Measurements from ENCODE around the gene TKTL2. TPM values are rescaled to one million over a fixed set of nuclear protein-coding genes. Genes with fewer than 3 reads are reported as not detected.
A peak's percentile ranks its signal among the peaks of the same experiment; 100 is the strongest.

TKTL2 gene
- total RNA-seq = not detected

- H3K27me3 Mint-ChIP-seq (ENCODE audit: low read depth) = no peaks in the 10 kb centered on the region
- H3K4me3 Mint-ChIP-seq = no peak within 1 kb of the TSS
- DNase-seq (no peak), ATAC-seq (no peak)
- no peaks in the 10 kb centered on the region for H3K4me1 Mint-ChIP-seq (ENCODE audit: low read depth)
- H3K9me3 Mint-ChIP-seq = no peaks in the 10 kb centered on the region
- no peaks in the 10 kb centered on the region for H3K36me3 Mint-ChIP-seq (ENCODE audit: insufficient read depth)
These were observed at the start of gene TKTL2 for GRCh38 chr4:163473576-163473975. Gene TKTL2, minus strand, starts transcription at chr4:163473754. Its CDS starts 20 bp downstream, at chr4:163473734.

DNA sequence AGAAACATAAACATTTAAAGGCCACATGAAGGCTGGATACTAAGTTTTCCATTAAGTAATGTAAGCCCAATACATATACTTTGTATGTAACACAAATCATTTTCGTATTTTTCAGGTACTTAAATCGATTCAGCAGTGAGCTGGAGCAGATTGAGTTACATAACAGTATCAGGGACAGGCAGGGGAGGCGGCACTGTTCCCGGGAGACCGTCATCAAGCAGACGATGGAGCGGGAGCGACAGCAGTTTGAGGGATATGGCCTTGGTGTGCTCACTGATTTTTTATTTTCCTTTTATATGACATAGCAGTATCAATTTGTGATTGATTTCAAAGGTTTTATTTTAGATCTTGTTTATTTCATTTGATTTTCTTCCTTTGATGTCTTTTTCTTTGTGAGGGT lies 41.6 kb upstream of the TKTL2 start:
- no peaks in the 10 kb centered on the region for H3K4me1 Mint-ChIP-seq (ENCODE audit: low read depth)
- no peaks in the 10 kb centered on the region for H3K9me3 Mint-ChIP-seq
- peaks cover 66% of the 10 kb centered on the region for H3K36me3 Mint-ChIP-seq (ENCODE audit: insufficient read depth)
- ATAC-seq (no peak), DNase-seq (no peak)
- no peaks in the 10 kb centered on the region for H3K27me3 Mint-ChIP-seq (ENCODE audit: low read depth)
- H3K4me3 Mint-ChIP-seq = no peak overlapping the region

DNA sequence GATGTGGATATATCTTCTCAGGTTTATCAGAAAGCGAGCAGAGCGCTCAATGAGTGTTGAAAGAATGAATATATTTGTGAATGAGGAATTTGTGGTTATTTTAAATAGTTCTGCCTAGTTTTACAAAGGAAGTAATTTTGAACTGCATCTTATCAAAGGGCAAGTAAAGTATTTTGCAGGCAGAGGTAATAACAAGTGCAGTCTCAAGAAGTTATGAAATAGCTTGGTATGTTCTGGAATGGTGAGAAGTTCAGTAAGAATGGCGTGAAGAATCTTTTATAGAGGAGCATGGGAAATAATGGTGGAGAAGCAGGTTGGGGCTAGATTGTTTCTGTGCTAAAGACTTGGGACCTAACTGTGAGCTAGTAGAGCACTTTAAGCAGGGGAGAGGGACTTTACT lies 31.8 kb upstream of the TKTL2 start:
- DNase-seq (no peak), ATAC-seq (no peak)
- Mint-ChIP-seq H3K27me3 (ENCODE audit: low read depth) (no peaks in the 10 kb centered on the region), H3K4me3 (no peak overlapping the region), H3K4me1 (ENCODE audit: low read depth) (peaks cover 36% of the 10 kb centered on the region), H3K36me3 (ENCODE audit: insufficient read depth) (peaks cover 18% of the 10 kb centered on the region), H3K9me3 (no peaks in the 10 kb centered on the region)

GRCh38 chr4:163500586-163500985 lies 27.0 kb upstream of the TKTL2 start:
- ATAC-seq = no peak
- no peak overlapping the region for H3K4me3 Mint-ChIP-seq

GRCh38 chr4:163495900-163496299 lies 22.3 kb upstream of the TKTL2 start:
- DNase-seq (no peak), ATAC-seq (no peak)
- H3K27me3 Mint-ChIP-seq (ENCODE audit: low read depth) = no peaks in the 10 kb centered on the region

More at GRCh38 chr4:163500586-163500985, 27.0 kb upstream of the TKTL2 start:
- H3K4me1 Mint-ChIP-seq (ENCODE audit: low read depth) = peaks cover 53% of the 10 kb centered on the region
- H3K27me3 Mint-ChIP-seq (ENCODE audit: low read depth) = no peaks in the 10 kb centered on the region
- H3K36me3 Mint-ChIP-seq (ENCODE audit: insufficient read depth) = peaks cover 21% of the 10 kb centered on the region
- DNase-seq = no peak
- H3K9me3 Mint-ChIP-seq = no peaks in the 10 kb centered on the region

DNA sequence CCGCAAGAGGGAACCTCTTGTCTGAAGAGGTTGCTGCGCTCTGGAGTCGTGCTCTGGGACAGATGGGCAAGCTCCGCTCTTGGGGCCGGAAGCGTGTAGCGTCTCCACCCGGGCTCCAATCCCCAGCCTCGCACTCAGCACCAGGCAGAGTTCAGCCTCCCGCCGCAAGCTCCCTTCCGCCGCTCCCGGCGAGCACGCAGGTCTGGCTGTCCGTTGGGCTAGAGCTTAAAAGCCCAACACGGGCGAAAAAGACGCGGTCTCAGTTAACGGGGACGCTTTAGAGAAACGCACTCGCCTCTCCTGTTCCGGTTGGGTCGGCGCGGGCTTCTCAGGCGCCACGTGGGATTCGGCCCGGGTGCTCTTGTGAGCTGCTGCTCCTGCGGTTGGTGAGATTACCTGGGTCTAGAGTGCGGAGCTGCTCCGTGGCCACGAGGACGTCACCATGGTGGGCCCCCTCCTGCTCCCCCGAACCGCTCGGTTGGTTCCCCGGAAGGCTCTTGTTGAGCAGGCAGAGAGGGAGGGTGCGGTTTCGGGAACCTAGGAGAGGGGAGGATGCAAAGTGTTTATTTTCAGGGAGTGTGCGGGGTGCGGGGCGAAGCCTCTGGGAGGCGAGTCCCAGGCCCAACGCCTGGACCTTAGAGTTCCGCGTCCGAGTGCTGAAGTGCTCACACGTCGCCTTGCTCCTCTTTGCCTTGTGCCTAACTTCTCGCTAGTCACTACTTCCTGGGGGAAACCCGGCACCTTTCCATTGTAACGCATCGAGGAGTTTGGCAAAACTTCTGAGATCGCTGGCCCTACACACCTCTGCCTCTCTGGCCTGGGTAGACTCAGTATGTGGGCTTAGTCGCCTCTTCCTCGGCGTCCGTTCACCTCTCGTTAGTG lies 21.0 kb upstream of the TKTL2 start, which contains the start of gene TMA16:
Gene TMA16, plus strand, starts transcription at position 331 of the 882 bp plus-strand sequence. Its CDS starts 112 bp downstream, at position 443.
- Mint-ChIP-seq H3K9me3 (no peaks in the 10 kb centered on the region), H3K27me3 (ENCODE audit: low read depth) (no peaks in the 10 kb centered on the region), H3K36me3 (ENCODE audit: insufficient read depth) (peaks cover 13% of the 10 kb centered on the region), H3K4me1 (ENCODE audit: low read depth) (peaks cover 31% of the 10 kb centered on the region), H3K4me3 (peak within 1 kb of the TSS; percentile 95)
- DNase-seq = peak; percentile 71
- peak; percentile 93 to 94 for ATAC-seq

More at GRCh38 chr4:163495900-163496299, 22.3 kb upstream of the TKTL2 start:
- Mint-ChIP-seq H3K4me1 (ENCODE audit: low read depth) (peaks cover 36% of the 10 kb centered on the region), H3K9me3 (no peaks in the 10 kb centered on the region), H3K36me3 (ENCODE audit: insufficient read depth) (peaks cover 13% of the 10 kb centered on the region), H3K4me3 (peak overlapping the region; percentile 94)

DNA sequence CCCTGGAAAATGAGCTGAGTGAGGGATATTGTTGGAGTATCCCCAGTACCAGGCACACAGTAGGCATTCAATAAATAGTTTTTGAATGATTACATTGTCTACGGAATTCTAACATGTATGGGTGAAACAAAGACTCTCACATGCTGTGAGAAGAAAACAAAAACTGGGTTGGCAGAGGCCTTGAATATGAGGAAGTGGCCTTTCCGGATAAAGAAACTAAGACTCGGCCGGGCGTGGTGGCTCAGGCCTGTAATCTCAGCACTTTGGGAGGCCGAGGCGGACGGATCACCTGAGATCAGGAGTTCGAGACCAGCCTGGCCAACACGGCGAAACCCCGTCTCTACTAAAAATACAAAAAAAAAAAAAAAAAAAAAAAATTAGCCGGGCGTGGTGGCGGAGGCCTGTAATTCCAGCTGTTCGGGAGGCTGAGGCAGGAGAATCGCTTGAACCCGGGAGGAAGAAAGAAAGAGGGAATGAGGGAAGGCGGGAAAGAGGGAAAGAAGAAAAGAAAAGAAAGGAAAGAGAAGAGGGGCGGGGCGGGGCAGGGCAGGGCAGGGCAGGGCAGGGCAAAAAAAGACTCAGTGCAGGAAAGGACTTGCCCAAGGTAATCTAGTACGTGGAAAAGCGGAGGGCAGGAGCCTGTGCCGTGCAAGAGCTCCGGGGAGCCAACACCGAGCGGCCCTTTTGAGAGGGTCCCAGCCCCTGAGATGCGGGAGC lies 20.2 kb upstream of the TKTL2 start:
- Mint-ChIP-seq H3K4me1 (ENCODE audit: low read depth) (peaks cover 31% of the 10 kb centered on the region), H3K36me3 (ENCODE audit: insufficient read depth) (peaks cover 13% of the 10 kb centered on the region), H3K9me3 (no peaks in the 10 kb centered on the region), H3K27me3 (ENCODE audit: low read depth) (no peaks in the 10 kb centered on the region), H3K4me3 (peak overlapping the region; percentile 95)
- ATAC-seq = peak; percentile 31 to 35
- DNase-seq = no peak

DNA sequence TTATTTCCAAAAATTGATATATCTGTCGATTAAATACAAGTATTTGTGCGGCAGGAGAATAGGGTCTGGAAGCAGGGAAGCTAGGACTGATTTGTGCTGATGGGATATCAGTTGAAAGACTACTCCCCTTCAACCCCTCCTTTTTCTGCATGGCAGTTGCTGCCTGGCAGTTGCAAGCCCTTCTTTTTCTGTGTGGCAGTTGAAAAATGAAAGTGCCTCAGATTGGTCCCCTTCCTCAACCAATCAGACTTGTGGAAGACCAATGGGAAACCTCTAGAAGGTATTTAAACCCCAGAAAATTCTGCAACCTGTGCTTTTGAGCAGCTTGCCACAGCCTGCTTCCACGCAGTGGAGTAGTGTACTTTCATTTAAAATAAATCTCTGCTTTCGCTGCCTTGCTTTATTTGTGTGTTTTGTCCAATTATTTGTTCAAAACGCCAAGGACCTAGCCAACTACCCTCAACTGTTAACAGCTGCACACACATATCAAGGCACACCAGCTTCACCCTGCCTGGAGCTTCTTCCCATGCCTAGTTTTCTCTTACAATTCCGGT lies 19.5 kb upstream of the TKTL2 start:
- Mint-ChIP-seq H3K9me3 (no peaks in the 10 kb centered on the region), H3K4me1 (ENCODE audit: low read depth) (peaks cover 32% of the 10 kb centered on the region), H3K4me3 (peak overlapping the region; percentile 95), H3K27me3 (ENCODE audit: low read depth) (peaks cover 5% of the 10 kb centered on the region), H3K36me3 (ENCODE audit: insufficient read depth) (peaks cover 13% of the 10 kb centered on the region)
- ATAC-seq (no peak), DNase-seq (no peak)

DNA sequence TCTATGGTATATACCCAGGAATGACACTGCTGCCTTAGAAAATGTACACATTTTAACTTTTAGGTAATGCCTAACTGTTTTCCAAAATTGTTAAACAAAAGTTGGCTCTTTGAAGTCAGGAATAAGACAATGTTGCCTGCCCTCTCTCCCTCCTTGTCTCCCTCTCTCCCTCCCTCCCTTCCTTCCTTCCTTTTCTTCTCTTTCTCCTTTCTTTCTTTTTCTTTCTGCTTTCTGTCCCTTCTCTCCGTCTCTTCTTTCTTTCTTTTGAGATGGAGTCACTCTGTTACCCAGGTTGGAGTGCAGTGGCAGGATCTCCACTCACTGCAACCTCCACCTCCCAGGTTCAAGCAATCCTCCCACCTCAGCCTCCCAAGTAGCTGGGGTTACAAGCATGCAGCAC lies 16.4 kb upstream of the TKTL2 start:
- Mint-ChIP-seq H3K4me3 (no peak overlapping the region), H3K36me3 (ENCODE audit: insufficient read depth) (no peaks in the 10 kb centered on the region), H3K27me3 (ENCODE audit: low read depth) (peaks cover 6% of the 10 kb centered on the region), H3K9me3 (no peaks in the 10 kb centered on the region), H3K4me1 (ENCODE audit: low read depth) (peaks cover 13% of the 10 kb centered on the region)
- DNase-seq (no peak), ATAC-seq (no peak)

DNA sequence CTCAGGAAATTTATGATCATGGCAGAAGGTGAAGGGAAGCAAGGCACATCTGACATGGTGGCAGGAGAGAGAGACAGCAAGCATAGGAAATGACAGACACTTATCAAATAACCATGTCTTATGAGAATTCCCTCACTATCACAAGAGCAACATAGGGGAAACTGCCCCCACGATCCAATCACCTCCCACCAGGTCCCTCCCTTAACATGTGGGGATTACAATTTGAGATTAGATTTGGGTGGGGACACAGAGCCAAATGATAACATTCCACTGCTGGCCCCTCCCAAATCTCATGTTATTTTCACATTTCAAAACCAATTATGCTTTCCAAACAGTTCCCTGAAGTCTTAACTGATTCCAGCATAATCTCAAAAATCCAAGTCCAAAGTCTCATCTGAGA lies 12.8 kb upstream of the TKTL2 start:
- no peak overlapping the region for H3K4me3 Mint-ChIP-seq
- peaks cover 6% of the 10 kb centered on the region for H3K27me3 Mint-ChIP-seq (ENCODE audit: low read depth)
- peaks cover 4% of the 10 kb centered on the region for H3K4me1 Mint-ChIP-seq (ENCODE audit: low read depth)
- H3K36me3 Mint-ChIP-seq (ENCODE audit: insufficient read depth) = no peaks in the 10 kb centered on the region
- DNase-seq (no peak), ATAC-seq (no peak)
- H3K9me3 Mint-ChIP-seq = no peaks in the 10 kb centered on the region

DNA sequence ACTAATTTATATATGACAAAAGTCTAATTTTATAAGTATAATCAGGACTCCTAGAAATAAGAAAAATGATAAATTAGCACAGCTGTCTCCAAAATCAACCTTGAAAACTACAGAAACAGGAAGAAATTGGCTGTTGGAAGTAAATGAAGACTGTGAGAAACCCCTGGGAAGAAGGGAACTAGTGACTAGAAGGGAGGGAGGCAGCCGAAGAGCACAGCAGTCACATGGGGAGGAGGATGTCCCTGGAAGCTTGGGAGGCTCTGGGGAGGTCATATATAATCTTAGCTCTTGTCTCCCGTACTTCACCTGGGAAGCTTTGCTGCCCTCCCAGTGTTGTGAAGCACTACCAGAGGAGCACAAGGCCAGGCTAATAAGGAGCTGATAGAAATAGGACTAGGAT lies 12.0 kb upstream of the TKTL2 start:
- H3K36me3 Mint-ChIP-seq (ENCODE audit: insufficient read depth) = no peaks in the 10 kb centered on the region
- ATAC-seq = no peak
- no peaks in the 10 kb centered on the region for H3K9me3 Mint-ChIP-seq
- DNase-seq = no peak
- H3K4me3 Mint-ChIP-seq = no peak overlapping the region
- peaks cover 4% of the 10 kb centered on the region for H3K4me1 Mint-ChIP-seq (ENCODE audit: low read depth)
- peaks cover 6% of the 10 kb centered on the region for H3K27me3 Mint-ChIP-seq (ENCODE audit: low read depth)

DNA sequence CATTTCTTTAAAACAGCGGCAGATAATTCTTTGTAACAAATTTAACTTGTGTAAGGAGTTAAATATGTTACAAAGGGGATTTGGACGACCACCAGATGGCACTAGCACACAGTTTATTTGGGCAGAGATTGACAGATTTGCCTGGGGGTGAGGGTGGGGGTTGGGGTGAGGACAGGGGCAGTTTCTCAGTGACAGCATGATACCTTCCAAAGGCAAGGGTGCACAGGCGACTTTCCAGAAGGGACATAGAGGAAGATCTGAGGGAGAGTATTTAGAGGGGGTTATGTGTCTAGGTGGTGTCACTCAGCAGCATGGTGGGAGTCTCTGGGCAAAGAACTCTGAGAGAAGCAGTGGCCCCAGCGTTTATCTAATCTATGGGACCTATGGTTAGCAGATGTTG lies 11.4 kb upstream of the TKTL2 start:
- DNase-seq (peak; percentile 47), ATAC-seq (peak in 1 of 2 donors; percentile 58)
- Mint-ChIP-seq H3K9me3 (no peaks in the 10 kb centered on the region), H3K27me3 (ENCODE audit: low read depth) (peaks cover 6% of the 10 kb centered on the region), H3K4me1 (ENCODE audit: low read depth) (peaks cover 4% of the 10 kb centered on the region), H3K4me3 (no peak overlapping the region), H3K36me3 (ENCODE audit: insufficient read depth) (no peaks in the 10 kb centered on the region)

GRCh38 chr4:163482190-163482589 lies 8.6 kb upstream of the TKTL2 start:
- no peaks in the 10 kb centered on the region for H3K36me3 Mint-ChIP-seq (ENCODE audit: insufficient read depth)
- H3K4me1 Mint-ChIP-seq (ENCODE audit: low read depth) = no peaks in the 10 kb centered on the region
- no peak for ATAC-seq
- H3K27me3 Mint-ChIP-seq (ENCODE audit: low read depth) = no peaks in the 10 kb centered on the region
- H3K9me3 Mint-ChIP-seq = no peaks in the 10 kb centered on the region
- DNase-seq = no peak
- H3K4me3 Mint-ChIP-seq = no peak overlapping the region

GRCh38 chr4:163476761-163477438 lies 3.3 kb upstream of the TKTL2 start:
- no peak for ATAC-seq
- Mint-ChIP-seq H3K4me1 (ENCODE audit: low read depth) (no peaks in the 10 kb centered on the region), H3K27me3 (ENCODE audit: low read depth) (no peaks in the 10 kb centered on the region), H3K4me3 (no peak overlapping the region), H3K36me3 (ENCODE audit: insufficient read depth) (no peaks in the 10 kb centered on the region), H3K9me3 (no peaks in the 10 kb centered on the region)
- no peak for DNase-seq

Data from activated T-cell treated with anti-CD3 and anti-CD28 coated beads, Interleukin-2, amount 50 U/mL, for 4 hours (primary cell).